G401 (cell line): ENCODE data around the gene CYLD. TPM values are rescaled to one million over a fixed set of nuclear protein-coding genes. Genes with fewer than 3 reads are reported as not detected.

Experiments used
- total RNA-seq: library from RNA; depleted of rRNA; stranded (reverse); fragments of >200 nt; shearing (Covaris generic); gene quantifications from 2 replicates; pipeline ENCODE4 v1.2.3, GENCODE V29; 2014; rRNA removed

Gene CYLD
- total RNA-seq, 1 experiment from 2014 or later, result 6.0 TPM

Other genes starting within 250 kb of the CYLD start
- not detected in 2 replicates for gene NKD1, start 193.7 kb upstream of the CYLD start, total RNA-seq
- not detected in 2 replicates for gene SNX20, start 60.8 kb upstream of the CYLD start, total RNA-seq
- gene NOD2, start 48.5 kb upstream of the CYLD start, total RNA-seq, result not detected in 2 replicates